ENCODE results near the gene SNAPC3. TPM values are rescaled to one million over a fixed set of nuclear protein-coding genes. Genes with fewer than 3 reads are reported as not detected.

SNAPC3 gene
- total RNA-seq, result 17.5 and 22.4 TPM in 2 replicates

GRCh38 chr9:15422372-15423230 is at the start of gene SNAPC3:
Gene SNAPC3 (plus strand): TSS chr9:15422876. CDS start chr9:15422880, 4 bp downstream.

GRCh38 chr9:15510789-15511575 is 88.3 kb downstream of the SNAPC3 start, which contains the start of gene PSIP1:
Gene PSIP1 (minus strand): TSS chr9:15510970. CDS start chr9:15510188, 782 bp downstream.

Other genes with a start within 250 kb of the SNAPC3 start
- 7.0 and 7.9 TPM in 2 replicates for gene TTC39B, start 115.7 kb upstream of the SNAPC3 start, total RNA-seq
- gene PSIP1, start 88.1 kb downstream of the SNAPC3 start, total RNA-seq, result 49.7 and 62.9 TPM in 2 replicates
- gene CCDC171, start 130.2 kb downstream of the SNAPC3 start, total RNA-seq, result 0.84 and 1.5 TPM in 2 replicates

Data from bronchus fibroblast of lung (primary cell).